Mesenchymal stem cell (in vitro differentiated cells and primary cell): Measurements from ENCODE around the gene CCDC148.
A peak's percentile ranks its signal among the peaks of the same experiment; 100 is the strongest.
"Not testable (repeated sequence)": the region's sequence is repeated elsewhere in the genome, so short reads cannot be mapped to it uniquely, and the experiment has no call there.

Experiments
- DNase-seq: peaks from one replicate; pipeline ENCODE4 v3.0.0-alpha.2; 2013
- H2AFZ ChIP-seq: one replicate; pipeline ENCODE4 v1.6.1; 2013; ENCODE audit warnings: low read depth, mild to moderate bottlenecking, control low read depth, inconsistent platforms, low read length, moderate library complexity
- H2AK5ac ChIP-seq: 2 replicates; pipeline ENCODE4 v1.6.1; 2013; ENCODE audit warnings: low read length, moderate library complexity, mild to moderate bottlenecking, inconsistent platforms; ENCODE audit not compliant: severe bottlenecking
- H2BK120ac ChIP-seq: one replicate; pipeline ENCODE4 v1.6.1; 2013; ENCODE audit warnings: low read depth, mild to moderate bottlenecking, inconsistent platforms, low read length, moderate library complexity
- H2BK12ac ChIP-seq, 2 experiments: one replicate each; pipeline ENCODE4 v1.6.1; 2013; ENCODE audit warnings: inconsistent platforms in 2 of 2, low read length in 2 of 2, mild to moderate bottlenecking in 2 of 2, moderate library complexity in 2 of 2, control low read depth in 1 of 2
- H2BK15ac ChIP-seq: one replicate; pipeline ENCODE4 v1.6.1; 2013; ENCODE audit warnings: mild to moderate bottlenecking, low read depth, inconsistent platforms; ENCODE audit not compliant: poor library complexity, severe bottlenecking
- H2BK5ac ChIP-seq: 2 replicates; pipeline ENCODE4 v1.6.1; 2013; ENCODE audit warnings: low read depth, mild to moderate bottlenecking, low read length, control low read depth, inconsistent platforms; ENCODE audit not compliant: poor library complexity, severe bottlenecking
- H3K14ac ChIP-seq, 2 experiments: one replicate each; pipeline ENCODE4 v1.6.1; 2013; ENCODE audit warnings: inconsistent platforms in 2 of 2, low read length in 2 of 2, control low read depth in 1 of 2, mild to moderate bottlenecking in 1 of 2, moderate library complexity in 1 of 2
- H3K18ac ChIP-seq, 2 experiments: one replicate each; pipeline ENCODE4 v1.6.1; 2013; ENCODE audit warnings: inconsistent platforms in 2 of 2, low read length in 2 of 2, control low read depth in 1 of 2, low read depth in 1 of 2, mild to moderate bottlenecking in 1 of 2
- H3K23ac ChIP-seq, 2 experiments: one replicate each; pipeline ENCODE4 v1.6.1; 2013; ENCODE audit warnings: inconsistent platforms in 2 of 2, low read length in 2 of 2, mild to moderate bottlenecking in 2 of 2, moderate library complexity in 2 of 2, control low read depth in 1 of 2
- H3K27ac ChIP-seq: 2 replicates; pipeline ENCODE4 v1.5.1; 2013; ENCODE audit warnings: mild to moderate bottlenecking, moderate library complexity, low read length, control low read depth, inconsistent platforms; ENCODE audit not compliant: poor library complexity, severe bottlenecking
- H3K27me3 ChIP-seq, 2 experiments: 2 replicates each; pipeline versions ENCODE4 v1.6.1 to v1.7.0; 2013; ENCODE audit warnings: low read length in 2 of 2, mild to moderate bottlenecking in 2 of 2, moderate library complexity in 2 of 2, control low read depth in 1 of 2, inconsistent platforms in 1 of 2; ENCODE audit not compliant: control insufficient read depth in 1 of 2, insufficient read depth in 1 of 2
- H3K36me3 ChIP-seq, 2 experiments: 2 replicates each; pipeline versions ENCODE4 v1.6.1 to v1.7.0; 2013; ENCODE audit warnings: low read length in 2 of 2, control low read depth in 1 of 2, inconsistent platforms in 1 of 2, low read depth in 1 of 2, mild to moderate bottlenecking in 1 of 2; ENCODE audit not compliant: insufficient read depth in 2 of 2, control insufficient read depth in 1 of 2
- H3K4ac ChIP-seq, 2 experiments: one replicate each; pipeline ENCODE4 v1.6.1; 2013; ENCODE audit warnings: inconsistent platforms in 2 of 2, low read length in 2 of 2, mild to moderate bottlenecking in 2 of 2, moderate library complexity in 2 of 2, control low read depth in 1 of 2, low read depth in 1 of 2
- H3K4me1 ChIP-seq: 2 replicates; pipeline ENCODE4 v1.6.1; 2013; ENCODE audit warnings: low read depth, low read length, control low read depth; ENCODE audit not compliant: control insufficient read depth, insufficient read depth
- H3K4me2 ChIP-seq: 2 replicates; pipeline ENCODE4 v1.6.1; 2013; ENCODE audit warnings: low read length, mild to moderate bottlenecking, inconsistent platforms; ENCODE audit not compliant: poor library complexity, severe bottlenecking
- H3K4me3 ChIP-seq, 2 experiments: 2 replicates each; pipeline versions ENCODE4 v1.5.1 to v1.7.0; 2013; ENCODE audit warnings: low read length in 2 of 2, mild to moderate bottlenecking in 2 of 2, control low read depth in 1 of 2, low read depth in 1 of 2; ENCODE audit not compliant: insufficient read depth in 1 of 2
- H3K79me1 ChIP-seq: replicated peaks from 2 replicates; pipeline ENCODE4 v1.6.1; 2013; ENCODE audit warnings: mild to moderate bottlenecking, control low read depth, low read length, inconsistent platforms; ENCODE audit not compliant: poor library complexity, severe bottlenecking
- H3K9ac ChIP-seq: 2 replicates; pipeline ENCODE4 v1.7.0; 2013; ENCODE audit warnings: mild to moderate bottlenecking, low read length, moderate library complexity
- H3K9me3 ChIP-seq: 2 replicates; pipeline ENCODE4 v1.7.0; 2013; ENCODE audit warnings: mild to moderate bottlenecking, low read length; ENCODE audit not compliant: control insufficient read depth
- H4K8ac ChIP-seq: one replicate; pipeline ENCODE4 v1.6.1; 2013; ENCODE audit warnings: inconsistent platforms, mild to moderate bottlenecking, low read length, moderate library complexity
- H4K91ac ChIP-seq: one replicate; pipeline ENCODE4 v1.6.1; 2013; ENCODE audit warnings: mild to moderate bottlenecking, low read length, inconsistent platforms
- WGBS: methylation state at CpG from one replicate; pipeline ENCODE4 v1.1.7; 2013; ENCODE audit warnings: mixed read lengths; 5-methylcytosine and 5-hydroxymethylcytosine counted together

CCDC148 gene

DNA sequence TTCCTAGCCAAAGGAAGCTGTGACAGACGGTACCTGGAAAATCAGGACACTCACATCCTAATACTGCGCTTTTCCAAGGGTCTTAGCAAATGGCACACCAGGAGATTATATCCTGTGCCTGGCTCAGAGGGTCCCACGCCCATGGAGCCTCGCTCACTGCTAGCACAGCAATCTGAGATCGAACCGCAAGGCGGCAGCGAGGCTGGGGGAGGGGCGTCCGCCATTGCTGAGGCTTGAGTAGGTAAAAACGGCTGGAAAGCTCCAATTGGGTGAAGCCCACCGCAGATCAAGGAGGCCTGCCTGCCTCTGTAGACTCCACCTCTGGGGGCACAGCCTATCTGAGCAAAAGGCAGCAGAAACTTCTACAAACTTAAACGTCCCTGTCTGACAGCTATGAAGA is 22.8 kb downstream of the CCDC148 start:
- not testable (repeated sequence) for H4K91ac ChIP-seq, H2BK12ac ChIP-seq, H4K8ac ChIP-seq, H3K18ac ChIP-seq, H2AK5ac ChIP-seq, H3K23ac ChIP-seq, H3K9me3 ChIP-seq, H3K27me3 ChIP-seq, H3K14ac ChIP-seq, H3K9ac ChIP-seq, H3K79me1 ChIP-seq, H3K36me3 ChIP-seq, H3K4me3 ChIP-seq, H2BK15ac ChIP-seq, H3K4me2 ChIP-seq, H2BK120ac ChIP-seq, H2BK5ac ChIP-seq, DNase-seq, H2AFZ ChIP-seq, H3K4ac ChIP-seq, H3K27ac ChIP-seq, H3K4me1 ChIP-seq
- WGBS, result 91% methylated on average over 13 of the region's 13 CpGs

DNA sequence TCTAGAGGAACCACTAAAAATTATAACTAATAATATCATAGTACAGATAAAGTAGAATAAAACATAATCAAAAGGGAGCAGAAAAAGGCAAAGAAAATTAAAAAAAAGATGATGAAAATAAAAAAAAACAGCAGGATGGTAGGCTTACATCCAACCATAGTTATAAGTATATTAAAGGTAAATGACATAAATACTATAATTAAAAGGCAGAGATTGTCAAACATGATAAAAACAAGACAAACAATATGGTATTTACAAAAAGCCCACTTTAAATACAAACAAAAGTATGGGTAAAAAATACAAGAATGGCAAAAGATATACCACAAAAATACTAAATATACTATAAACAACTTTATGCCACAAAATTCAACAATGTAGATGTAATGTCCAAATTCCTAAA is 24.4 kb downstream of the CCDC148 start:
- no peak overlapping the region for H4K91ac ChIP-seq
- H3K4me2 ChIP-seq, result no peak overlapping the region
- no peak overlapping the region for H2BK12ac ChIP-seq
- no peak overlapping the region for H2BK120ac ChIP-seq
- H3K18ac ChIP-seq, result no peak overlapping the region
- H3K9me3 ChIP-seq, result no peaks in the 10 kb centered on the region
- H3K14ac ChIP-seq, result no peak overlapping the region
- H3K79me1 ChIP-seq, result no peaks in the 10 kb centered on the region
- H3K4me1 ChIP-seq, result no peaks in the 10 kb centered on the region
- DNase-seq, result no peak
- no peak overlapping the region for H3K23ac ChIP-seq
- H2BK5ac ChIP-seq, result no peak overlapping the region
- H3K9ac ChIP-seq, result no peak overlapping the region
- H2BK15ac ChIP-seq, result no peak overlapping the region
- no peak overlapping the region for H2AFZ ChIP-seq
- no peaks in the 10 kb centered on the region for H3K27me3 ChIP-seq
- no peak overlapping the region for H3K27ac ChIP-seq
- no peak overlapping the region for H3K4ac ChIP-seq
- no peaks in the 10 kb centered on the region for H3K36me3 ChIP-seq
- H2AK5ac ChIP-seq, result no peak overlapping the region
- H4K8ac ChIP-seq, result no peak overlapping the region
- H3K4me3 ChIP-seq, result no peak overlapping the region

DNA sequence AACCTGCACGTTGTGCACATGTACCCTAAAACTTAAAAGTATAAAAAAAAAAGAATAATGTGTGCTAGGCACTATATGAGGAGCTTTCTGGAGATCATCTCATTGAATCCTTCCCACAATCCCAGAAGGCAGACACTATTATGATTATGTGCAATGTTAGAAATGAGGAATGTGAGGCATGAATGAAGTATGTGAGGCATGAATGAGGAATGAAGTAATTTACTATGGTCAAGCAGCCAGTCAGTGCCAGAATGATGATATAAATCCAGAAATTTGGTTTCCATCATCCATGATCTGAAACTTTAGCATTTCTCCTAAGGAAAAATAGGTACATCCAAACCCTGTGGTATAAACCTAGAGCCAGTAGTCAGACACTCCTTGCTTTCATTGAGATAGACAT is 42.0 kb downstream of the CCDC148 start:
- Histone ChIP-seq H3K9me3 (peaks cover 26% of the 10 kb centered on the region), H3K9ac (no peak overlapping the region), H3K4ac (no peak overlapping the region), H2AFZ (no peak overlapping the region), H4K8ac (no peak overlapping the region), H3K4me1 (peaks cover 5% of the 10 kb centered on the region), H2AK5ac (no peak overlapping the region), H3K36me3 (peaks cover 0 to 3% of the 10 kb centered on the region in 2 experiments), H2BK12ac (no peak overlapping the region), H3K4me3 (no peak overlapping the region), H2BK5ac (no peak overlapping the region), H3K18ac (no peak overlapping the region), H2BK120ac (no peak overlapping the region), H2BK15ac (no peak overlapping the region), H3K27ac (peak overlapping the region; percentile 89), H3K79me1 (peaks cover 4% of the 10 kb centered on the region), H3K23ac (no peak overlapping the region), H4K91ac (no peak overlapping the region), H3K4me2 (no peak overlapping the region), H3K27me3 (no peaks in the 10 kb centered on the region), H3K14ac (no peak overlapping the region)
- WGBS, result no CpG with 5 or more reads among the region's 1 CpG
- DNase-seq, result no peak

DNA sequence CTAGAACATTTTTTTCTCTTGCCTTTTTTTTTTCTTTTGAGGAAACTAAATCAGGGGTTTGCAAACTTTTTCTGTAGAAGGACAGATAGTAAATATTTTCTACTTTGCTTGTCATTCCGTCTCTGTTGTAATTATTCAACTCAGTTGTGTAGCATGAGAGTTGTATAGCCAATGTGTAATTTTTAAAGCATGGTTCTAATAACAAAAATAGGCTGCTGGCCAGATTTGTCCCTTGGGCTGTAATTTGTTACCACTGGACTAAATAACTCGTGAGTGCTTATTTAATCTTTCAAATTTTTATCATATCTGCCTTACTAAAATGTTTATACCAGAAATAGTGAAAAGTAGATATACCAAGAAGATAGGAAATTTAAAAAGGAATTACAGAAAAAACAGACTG is 43.0 kb downstream of the CCDC148 start:
- no peak overlapping the region for H2BK15ac ChIP-seq
- H2BK5ac ChIP-seq, result no peak overlapping the region
- no peak overlapping the region for H3K23ac ChIP-seq
- peak overlapping the region; percentile 55 for H3K27ac ChIP-seq
- no peak overlapping the region for H4K8ac ChIP-seq
- no peak overlapping the region for H2AFZ ChIP-seq
- no peak overlapping the region for H4K91ac ChIP-seq
- no peak for DNase-seq
- H3K9ac ChIP-seq, result no peak overlapping the region
- H2BK12ac ChIP-seq, result no peak overlapping the region
- H3K4me2 ChIP-seq, result no peak overlapping the region
- peaks cover 26% of the 10 kb centered on the region for H3K9me3 ChIP-seq
- no peaks in the 10 kb centered on the region for H3K27me3 ChIP-seq
- H3K18ac ChIP-seq, result no peak overlapping the region
- H3K4ac ChIP-seq, result no peak overlapping the region
- peaks cover 4% of the 10 kb centered on the region for H3K79me1 ChIP-seq
- no peak overlapping the region for H3K4me3 ChIP-seq
- H2BK120ac ChIP-seq, result no peak overlapping the region
- H2AK5ac ChIP-seq, result no peak overlapping the region
- no CpG with 5 or more reads among the region's 2 CpGs for WGBS
- H3K36me3 ChIP-seq, result peaks cover 0 to 3% of the 10 kb centered on the region in 2 experiments
- H3K14ac ChIP-seq, result no peak overlapping the region
- peaks cover 5% of the 10 kb centered on the region for H3K4me1 ChIP-seq
